Cardiac muscle cell (in vitro differentiated cells and primary cell): Measurements from ENCODE around the gene KRTAP22-1. TPM values are rescaled to one million over a fixed set of nuclear protein-coding genes. Genes with fewer than 3 reads are reported as not detected.

ENCODE experiments used
- DNase-seq, 2 donors: peaks; one replicate each; pipeline versions ENCODE4 v3.0.0 to v3.0.0-alpha.2; 2010 to 2017; ENCODE audit warnings: low read depth in 1 of 2, low spot score in 1 of 2
- H3K27ac ChIP-seq: fragments of 200-600 bp; sonication (generic); 2 replicates; pipeline ENCODE4 v1.5.1; 2016
- H3K27me3 ChIP-seq: fragments of 200-600 bp; sonication (generic); 2 replicates; pipeline ENCODE4 v1.6.0; 2016; ENCODE audit warnings: control low read depth
- H3K36me3 ChIP-seq: fragments of 200-600 bp; sonication (generic); 2 replicates; pipeline ENCODE4 v1.5.1; 2016; ENCODE audit warnings: control low read depth
- H3K4me1 ChIP-seq: fragments of 200-600 bp; sonication (generic); 2 replicates; pipeline ENCODE4 v1.8.1; 2017; ENCODE audit warnings: low read depth, mild to moderate bottlenecking, mixed run types
- H3K4me3 ChIP-seq: fragments of 200-600 bp; sonication (generic); 2 replicates; pipeline ENCODE4 v1.5.1; 2016; ENCODE audit warnings: mild to moderate bottlenecking
- H3K9me3 ChIP-seq: fragments of 200-600 bp; sonication (generic); 2 replicates; pipeline ENCODE4 v1.5.1; 2017; ENCODE audit warnings: low read depth, mild to moderate bottlenecking, control low read depth
- CTCF ChIP-seq: IDR thresholded peaks from 2 replicates; pipeline ENCODE4 v1.5.1; 2012; ENCODE audit warnings: low read depth, mild to moderate bottlenecking, low read length
- polyA plus RNA-seq: library from polyadenylated mRNA; unstranded; fragments of >200 nt; fragmentation: Nextera tagmentation; extraction: Ambion mirVana; gene quantifications from 2 replicates; pipeline ENCODE4 v1.2.1, GENCODE V29; 2016
- total RNA-seq: library from RNA; depleted of rRNA; stranded (reverse); fragments of >200 nt; gene quantifications from 2 replicates; pipeline ENCODE4 v1.2.3, GENCODE V29; 2016

The KRTAP22-1 gene
- total and polyA plus RNA-seq, 2 experiments from 2014 or later = not detected

GRCh38 chr21:30563072-30563471 is 37.8 kb upstream of the KRTAP22-1 start:
- no peak for TF ChIP-seq CTCF
- no peaks in the 10 kb centered on the region for H3K9me3 ChIP-seq
- no peak overlapping the region for H3K27ac ChIP-seq
- H3K4me3 ChIP-seq = no peak overlapping the region
- no peaks in the 10 kb centered on the region for H3K4me1 ChIP-seq
- no peaks in the 10 kb centered on the region for H3K27me3 ChIP-seq
- DNase-seq = no peak
- no peaks in the 10 kb centered on the region for H3K36me3 ChIP-seq

- H3K9me3 ChIP-seq = no peaks in the 10 kb centered on the region
- no peak overlapping the region for H3K4me3 ChIP-seq
- no peaks in the 10 kb centered on the region for H3K36me3 ChIP-seq
- TF ChIP-seq CTCF = no peak
- no peak for DNase-seq
- H3K27me3 ChIP-seq = no peaks in the 10 kb centered on the region
- no peaks in the 10 kb centered on the region for H3K4me1 ChIP-seq
- H3K27ac ChIP-seq = no peak overlapping the region
Observed at GRCh38 chr21:30563630-30564029, 37.3 kb upstream of the KRTAP22-1 start.

- Histone ChIP-seq H3K9me3 (no peaks in the 10 kb centered on the region), H3K4me3 (no peak overlapping the region), H3K27ac (no peak overlapping the region), H3K4me1 (no peaks in the 10 kb centered on the region), H3K27me3 (no peaks in the 10 kb centered on the region), H3K36me3 (no peaks in the 10 kb centered on the region)
- no peak for TF ChIP-seq CTCF
- DNase-seq = no peak
Observed at GRCh38 chr21:30567617-30568016, 33.3 kb upstream of the KRTAP22-1 start.

GRCh38 chr21:30577766-30578165 is 23.1 kb upstream of the KRTAP22-1 start:
- Histone ChIP-seq H3K27ac (no peak overlapping the region), H3K36me3 (no peaks in the 10 kb centered on the region), H3K4me3 (no peak overlapping the region), H3K9me3 (no peaks in the 10 kb centered on the region), H3K27me3 (no peaks in the 10 kb centered on the region), H3K4me1 (no peaks in the 10 kb centered on the region)
- no peak for TF ChIP-seq CTCF
- DNase-seq = no peak

- no peak for TF ChIP-seq CTCF
- Histone ChIP-seq H3K4me3 (no peak overlapping the region), H3K9me3 (no peaks in the 10 kb centered on the region), H3K27me3 (no peaks in the 10 kb centered on the region), H3K27ac (no peak overlapping the region), H3K4me1 (no peaks in the 10 kb centered on the region), H3K36me3 (no peaks in the 10 kb centered on the region)
- no peak for DNase-seq
Observed at GRCh38 chr21:30579346-30579745, 21.5 kb upstream of the KRTAP22-1 start.

GRCh38 chr21:30580132-30580531 is 20.8 kb upstream of the KRTAP22-1 start:
- no peaks in the 10 kb centered on the region for H3K9me3 ChIP-seq
- no peaks in the 10 kb centered on the region for H3K27me3 ChIP-seq
- no peak for TF ChIP-seq CTCF
- H3K27ac ChIP-seq = no peak overlapping the region
- no peaks in the 10 kb centered on the region for H3K36me3 ChIP-seq
- DNase-seq = no peak
- H3K4me1 ChIP-seq = no peaks in the 10 kb centered on the region
- no peak overlapping the region for H3K4me3 ChIP-seq
